ENCODE data around the gene STARD5.

STARD5 gene

DNA sequence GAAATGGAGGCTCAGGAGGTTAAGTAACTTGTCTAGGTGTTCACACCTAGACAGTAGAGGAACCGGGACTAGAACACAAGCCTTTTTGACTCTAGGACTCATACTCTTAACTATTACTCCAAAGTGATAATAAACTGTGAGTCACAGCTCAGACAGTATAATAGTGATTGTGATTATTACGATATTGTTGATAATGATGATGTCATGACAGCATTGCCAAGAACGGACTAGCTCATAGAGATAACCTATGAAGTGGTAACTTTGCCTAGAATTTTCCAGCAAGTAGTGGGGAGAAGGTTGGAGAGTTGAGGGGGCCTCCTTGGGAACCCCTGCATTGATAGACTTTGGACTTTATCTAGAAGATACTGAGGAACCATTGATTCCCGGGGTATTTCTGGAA is 34.0 kb downstream of the STARD5 start:
- DNase-seq = no peak

- DNase-seq = no peak
Measured at GRCh38 chr15:81288616-81289015, 35.3 kb downstream of the STARD5 start.

DNA sequence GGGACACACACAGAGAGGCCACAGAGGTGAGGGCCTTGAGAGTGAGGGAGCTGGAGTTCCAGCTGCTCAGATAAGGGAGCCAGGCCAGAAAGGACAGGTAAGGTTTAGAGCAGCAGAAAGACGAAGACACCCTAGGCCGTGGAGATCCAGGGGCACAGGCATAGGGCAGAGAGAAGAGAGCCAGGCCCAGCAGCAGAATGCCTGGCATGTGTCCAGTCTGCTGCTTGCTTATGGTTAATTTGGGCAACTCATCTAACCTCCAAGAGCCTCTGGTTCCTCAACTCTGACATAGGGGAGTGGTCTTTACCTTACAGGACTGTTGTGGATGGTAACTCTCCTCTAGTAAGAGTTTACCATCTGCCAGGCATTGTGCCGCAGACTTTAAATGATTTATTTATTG is 35.9 kb downstream of the STARD5 start:
- no peak for DNase-seq

DNA sequence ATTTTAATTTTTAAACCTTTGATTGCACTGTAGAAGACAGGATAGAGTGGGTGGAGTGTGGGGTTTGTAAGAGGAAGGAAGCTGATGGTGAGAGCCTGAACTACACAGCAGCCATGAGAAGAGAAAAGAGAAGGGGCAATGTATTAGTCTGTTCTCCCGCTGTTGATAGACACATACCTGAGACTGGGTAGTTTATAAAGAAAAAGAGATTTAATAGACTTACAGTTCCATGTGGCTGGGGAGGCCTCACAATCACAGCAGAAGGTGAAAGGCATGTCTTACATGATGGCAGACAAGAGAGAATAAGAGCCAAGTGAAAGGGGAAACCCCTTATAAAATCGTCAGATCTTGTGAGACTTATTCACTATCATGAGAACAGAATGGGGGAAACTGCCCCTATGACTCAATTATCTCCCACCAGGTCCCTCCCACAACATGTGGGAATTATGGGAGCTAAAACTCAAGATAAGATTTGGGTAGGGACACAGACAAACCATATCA is 37.3 kb downstream of the STARD5 start:
- DNase-seq = no peak

GRCh38 chr15:81285461-81285860 is 38.5 kb downstream of the STARD5 start:
- no peak for DNase-seq

DNA sequence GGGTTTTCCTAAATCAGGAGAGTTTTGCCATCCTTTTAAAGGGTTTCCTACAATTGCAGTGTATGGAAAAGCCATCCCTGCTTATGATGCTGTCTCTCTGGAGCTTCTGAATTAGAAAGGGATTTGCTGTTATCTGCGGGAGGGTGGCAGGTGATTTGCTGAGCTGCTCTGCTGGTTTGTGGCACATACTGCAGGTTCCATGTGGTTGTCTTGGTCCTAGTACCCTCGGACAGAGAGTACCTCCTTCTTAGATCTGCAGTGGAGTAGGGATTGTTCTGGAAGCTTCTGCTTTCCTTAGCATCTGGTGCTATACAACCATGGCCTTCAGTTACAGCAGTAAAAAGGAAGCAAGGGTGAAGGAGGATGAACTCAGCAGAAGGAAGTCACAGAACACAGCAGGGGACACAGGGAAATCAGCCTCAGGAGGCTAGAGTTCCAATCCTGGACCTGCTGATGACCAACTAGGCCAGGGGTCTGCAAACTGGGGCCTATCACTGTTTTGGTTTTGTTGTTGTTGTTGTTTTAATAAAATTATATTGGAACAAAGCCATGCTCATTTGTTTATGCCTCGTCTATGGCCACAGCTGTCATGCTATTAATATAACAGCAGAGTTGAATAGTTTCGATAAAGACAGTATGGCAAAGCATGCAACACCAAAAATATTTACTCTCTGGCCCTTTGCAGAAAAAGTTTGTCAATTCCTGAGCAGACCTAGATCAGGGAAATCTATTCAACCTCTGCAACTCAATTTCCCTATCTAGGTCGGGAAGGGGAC is 39.5 kb downstream of the STARD5 start:
- DNase-seq = no peak

GRCh38 chr15:81282911-81283310 is 41.0 kb downstream of the STARD5 start:
- peak; percentile 33 for DNase-seq

DNA sequence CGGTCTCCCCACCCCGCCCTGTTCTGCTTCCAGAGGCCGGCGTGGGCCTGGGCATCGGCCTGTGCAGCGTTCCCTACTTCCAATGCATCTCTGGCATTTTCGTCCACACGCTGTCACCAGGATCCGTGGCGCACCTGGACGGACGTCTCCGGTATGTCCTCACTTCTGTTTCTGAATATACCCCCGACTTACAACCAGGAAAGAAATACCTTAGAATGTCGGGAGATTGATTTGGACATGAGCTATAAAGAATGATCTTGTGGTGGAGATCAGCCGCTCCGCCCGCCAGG is 41.4 kb downstream of the STARD5 start:
- DNase-seq = peak; percentile 38

DNA sequence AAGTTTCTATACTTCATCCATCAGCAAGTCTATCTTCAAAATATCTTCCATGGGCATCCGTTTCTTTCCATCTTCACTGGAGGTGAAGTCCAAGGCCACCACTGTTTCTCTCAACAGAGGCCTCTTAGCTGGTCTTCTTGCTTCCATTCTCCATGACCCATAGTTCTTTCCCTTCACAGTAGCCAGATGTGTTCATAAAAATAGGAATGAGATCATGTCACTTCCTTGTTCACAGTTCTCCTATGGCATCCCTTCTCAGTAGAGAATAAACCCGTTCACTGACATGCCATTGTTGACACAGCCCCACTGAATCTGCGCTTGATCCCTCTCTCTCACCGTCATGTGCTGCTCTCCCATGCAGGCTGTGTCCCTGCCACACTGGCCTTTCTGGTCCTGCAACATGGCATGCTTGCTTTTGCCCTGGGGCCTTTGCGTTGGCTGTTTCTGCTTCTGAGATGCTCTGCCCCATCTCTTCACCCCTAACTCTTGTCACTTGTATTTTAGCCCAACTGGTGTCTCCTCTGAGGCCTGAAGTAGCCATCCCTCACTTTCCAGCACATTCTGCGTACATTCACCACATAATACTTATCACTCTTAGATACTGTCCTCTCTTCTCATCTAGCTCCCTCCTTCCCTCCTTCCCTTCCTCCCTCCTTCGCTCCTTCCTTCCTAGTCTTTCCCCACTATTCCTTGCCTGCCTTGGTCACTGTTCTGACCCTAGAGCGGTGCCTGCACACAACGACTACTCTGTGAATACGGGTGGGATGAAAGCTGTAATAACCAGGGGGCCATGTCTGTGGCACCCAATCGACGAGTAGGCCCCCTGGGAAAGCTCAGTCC is 42.0 kb downstream of the STARD5 start:
- peak; percentile 72 for DNase-seq

DNA sequence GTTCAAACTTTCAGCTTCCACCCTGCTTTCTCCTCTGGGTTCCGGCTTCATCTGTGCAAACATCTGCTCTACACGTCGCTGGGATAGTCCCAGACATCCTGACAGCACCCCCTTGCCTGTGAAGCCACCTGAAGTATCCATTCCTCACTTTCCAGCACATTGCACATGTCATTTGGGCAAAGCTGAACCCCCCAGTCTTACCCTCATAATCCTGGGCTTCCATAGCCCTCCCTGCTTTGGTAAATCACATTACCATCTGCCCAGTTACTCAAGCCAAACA is 42.5 kb downstream of the STARD5 start:
- no peak for DNase-seq

DNA sequence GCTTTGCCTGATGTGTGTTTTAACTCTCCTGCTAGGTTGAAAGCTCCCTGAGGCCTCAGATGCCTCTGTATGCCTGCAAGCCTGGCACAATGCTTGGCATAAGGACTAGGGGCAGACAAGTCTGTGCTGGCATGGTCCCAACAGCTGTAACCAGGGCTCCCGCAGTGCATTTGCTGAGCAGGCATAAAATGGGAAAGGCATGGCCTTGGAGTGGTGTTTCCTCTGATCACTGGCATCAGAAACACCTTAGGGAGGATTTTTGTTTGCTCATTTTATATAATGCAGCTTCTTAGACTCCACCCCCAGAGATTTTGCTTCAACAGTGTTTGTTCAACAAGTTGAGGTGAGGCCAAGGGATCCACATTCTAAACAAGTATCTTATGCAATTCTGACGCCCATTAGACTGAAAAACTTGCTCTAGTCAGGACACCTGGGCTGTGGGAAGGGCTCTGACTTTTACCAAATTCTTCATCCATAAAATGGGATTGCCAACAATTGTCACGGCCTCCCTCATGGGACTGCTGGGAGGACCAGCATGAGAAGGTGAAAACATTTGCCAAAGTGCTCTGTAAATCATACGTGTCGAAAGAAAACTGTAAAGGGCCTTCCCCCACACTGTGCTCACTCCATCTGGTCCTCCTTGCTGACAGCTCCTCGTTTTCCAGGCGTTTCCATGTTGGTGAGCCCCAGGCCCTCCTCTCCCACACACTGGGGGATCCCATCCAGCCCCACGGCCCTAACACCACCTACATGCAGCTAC is 43.1 kb downstream of the STARD5 start:
- peak; percentile 39 for DNase-seq

DNA sequence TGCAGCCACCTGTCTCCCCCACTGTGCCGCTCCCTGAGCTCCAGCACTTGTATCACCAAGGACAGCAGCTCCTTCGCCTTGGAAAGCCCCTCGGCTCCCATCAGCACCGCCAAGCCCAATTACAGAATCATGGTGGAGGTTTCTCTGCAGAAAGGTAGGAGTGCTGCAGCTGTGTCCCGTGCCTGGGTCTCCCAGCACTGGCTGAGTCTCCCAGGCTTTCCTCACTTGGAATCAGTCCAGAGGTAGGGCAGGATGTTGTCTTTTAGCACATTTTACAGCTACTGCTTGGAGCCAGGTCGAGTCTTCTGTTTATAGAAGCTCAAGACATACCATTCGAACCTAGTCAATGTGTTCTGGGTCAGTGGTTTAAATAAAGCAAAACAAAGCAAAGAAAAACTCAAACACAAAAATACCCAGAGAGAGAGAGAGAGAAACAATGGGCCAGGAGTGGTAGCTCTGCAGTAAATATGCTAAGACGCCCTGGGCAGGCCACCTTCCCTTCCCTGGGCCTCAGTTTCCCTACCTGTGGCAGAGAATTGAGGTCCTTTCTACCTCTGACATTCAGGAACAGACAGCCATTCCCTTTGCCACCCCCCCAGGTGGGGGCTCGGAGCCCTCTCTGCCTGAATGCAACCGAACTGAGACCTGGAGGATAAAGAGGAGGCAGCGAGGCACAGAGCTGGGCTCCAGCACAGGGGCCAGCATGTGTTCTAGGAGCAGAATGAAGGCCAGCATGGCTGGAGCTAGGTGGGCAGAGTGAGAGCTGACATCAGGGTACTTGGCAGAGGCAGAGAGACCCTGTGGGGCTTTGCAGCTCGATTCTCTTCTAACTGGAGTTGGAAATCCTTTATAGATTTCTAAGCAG is 44.1 kb downstream of the STARD5 start:
- peak; percentile 44 for DNase-seq

GRCh38 chr15:81278306-81279029 is 45.5 kb downstream of the STARD5 start:
- DNase-seq = no peak

GRCh38 chr15:81277851-81278250 is 46.1 kb downstream of the STARD5 start:
- no peak for DNase-seq

DNA sequence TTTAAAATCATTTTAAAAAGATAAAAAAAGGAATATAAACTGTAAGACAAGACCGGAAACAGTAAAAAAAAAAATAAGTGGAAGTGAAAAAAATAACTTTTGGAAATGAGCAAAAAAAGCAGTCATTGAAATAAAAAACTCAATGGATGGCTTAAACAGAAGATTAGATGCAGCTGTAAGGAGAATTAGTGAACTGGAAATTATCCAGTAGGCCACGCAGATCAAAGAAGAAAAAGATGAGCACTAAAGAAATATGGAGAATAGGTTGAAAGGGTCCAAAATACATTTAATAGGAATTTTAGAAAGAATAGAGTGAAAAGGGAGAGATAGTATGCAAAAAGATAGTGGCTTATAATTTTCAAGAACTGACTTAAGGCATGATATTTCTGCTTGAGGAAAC is 47.0 kb downstream of the STARD5 start:
- DNase-seq = no peak

- no peak for DNase-seq
Measured at GRCh38 chr15:81275711-81276392, 48.1 kb downstream of the STARD5 start.

DNA sequence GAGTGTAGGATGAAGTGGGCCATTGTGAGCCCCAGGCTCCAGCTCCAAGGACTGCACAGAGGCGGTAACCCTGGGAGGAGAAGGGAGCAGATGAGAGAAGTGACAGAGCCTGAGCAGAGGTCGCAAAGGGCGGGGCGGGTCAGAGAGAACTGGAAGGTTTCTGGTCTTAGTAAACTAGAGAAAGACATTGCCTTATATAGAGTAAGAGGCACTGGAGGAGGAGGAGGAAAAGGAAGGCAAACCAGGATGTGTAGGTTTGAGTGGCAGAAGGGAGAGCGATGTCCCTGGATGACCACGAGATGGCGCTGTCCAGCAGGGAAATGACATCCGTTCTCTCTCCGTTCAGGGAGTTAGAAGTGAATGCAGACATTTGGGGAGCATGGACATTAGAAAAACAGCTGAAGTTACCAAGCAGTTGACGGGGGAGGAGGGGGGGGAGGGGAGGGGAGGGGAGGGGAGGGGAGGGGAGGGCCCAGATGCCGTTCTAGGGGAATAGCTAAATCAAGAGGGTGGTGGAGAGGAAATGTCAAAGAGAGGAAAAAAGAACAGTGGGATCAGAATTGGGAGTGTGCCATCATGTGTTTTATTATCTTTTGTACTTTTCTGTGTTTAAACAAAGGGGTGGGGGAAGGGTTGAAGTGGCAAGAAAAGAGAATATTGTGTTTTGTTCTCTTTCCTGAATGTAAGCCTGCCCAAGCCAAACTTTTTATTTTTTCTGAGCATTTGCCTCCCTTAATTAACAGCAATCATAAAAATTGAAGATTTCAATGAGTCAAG is 48.8 kb downstream of the STARD5 start:
- peak; percentile 89 for DNase-seq

DNA sequence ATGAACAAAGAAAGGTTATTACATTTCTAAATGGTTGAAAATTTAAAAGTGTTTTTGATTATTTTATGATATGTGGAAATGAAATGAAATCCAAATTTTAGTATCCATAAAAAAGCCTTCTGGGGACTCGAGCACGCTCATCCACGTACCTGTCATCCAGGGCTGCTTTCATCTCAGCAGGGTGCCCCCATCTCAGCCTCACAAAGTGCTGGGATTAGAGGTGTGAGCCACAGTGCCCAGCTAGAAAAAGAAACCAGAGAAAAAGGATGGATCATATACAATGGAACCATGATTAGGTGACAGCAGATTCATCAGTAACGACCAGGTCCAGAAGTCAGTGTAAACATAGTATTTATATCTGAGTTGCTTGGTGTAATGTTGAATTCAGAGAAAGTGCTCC is 49.7 kb downstream of the STARD5 start:
- no peak for DNase-seq

DNA sequence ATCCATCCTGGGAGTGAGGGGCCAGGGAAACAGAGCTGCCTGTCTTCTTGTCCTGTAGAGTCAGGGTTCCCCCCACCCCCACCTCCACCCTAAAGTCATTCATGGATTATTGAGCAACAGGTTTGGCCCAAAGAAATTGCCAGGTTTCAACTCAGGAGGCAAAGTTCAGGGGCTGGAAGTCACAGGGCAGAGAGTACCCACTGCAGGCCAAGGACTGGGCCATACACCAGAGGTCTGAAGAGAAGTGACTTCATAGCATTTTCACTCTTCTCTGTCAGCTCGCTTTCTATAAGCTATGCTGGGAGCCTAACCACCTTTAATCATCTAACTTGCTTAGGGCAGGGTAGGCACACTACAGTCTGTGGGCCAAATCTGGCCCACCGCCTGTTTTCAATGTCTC is 50.1 kb downstream of the STARD5 start:
- peak; percentile 33 for DNase-seq

- no peak for DNase-seq
Measured at GRCh38 chr15:81273200-81273599, 50.7 kb downstream of the STARD5 start.

Measured in islet precursor cell (in vitro differentiated cells).